ENCODE data around the gene DNAH1.

DNA sequence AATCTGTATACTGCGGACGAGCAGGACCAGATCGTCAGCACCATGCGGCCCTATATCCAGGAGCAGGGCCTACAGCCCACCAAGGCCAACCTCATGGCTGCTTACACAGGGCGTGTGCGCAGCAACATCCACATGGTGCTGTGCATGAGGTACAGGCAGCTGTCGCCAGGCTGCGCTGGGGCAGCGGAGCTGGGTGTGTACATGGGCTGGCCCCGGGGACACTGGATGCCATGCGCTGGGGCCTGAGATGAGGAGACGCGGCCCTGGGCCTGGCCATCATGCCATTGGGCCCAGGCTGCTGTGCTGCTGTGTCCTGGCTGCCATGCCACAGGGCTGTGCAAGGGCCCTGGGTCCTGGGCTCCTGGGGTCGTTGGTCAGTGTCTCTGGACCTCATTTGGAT lies 67.3 kb downstream of the DNAH1 start:
- TF ChIP-seq POLR2AphosphoS5 (IDR thresholded peaks at IDR 0.05; ENCODE audit: low read depth, low read length) (no peak), POLR2A (IDR thresholded peaks at IDR 0.05; ENCODE audit: low read depth, low read length) (no peak), PAX5 (IDR thresholded peaks at IDR 0.05; ENCODE audit: insufficient read depth, low read length, severe bottlenecking) (no peak)
